Measurements from ENCODE around the gene KRTAP6-3. TPM values are rescaled to one million over a fixed set of nuclear protein-coding genes. Genes with fewer than 3 reads are reported as not detected.

KRTAP6-3 gene
- total and polyA plus RNA-seq, 7 experiments from 2014 or later, result not detected

DNA sequence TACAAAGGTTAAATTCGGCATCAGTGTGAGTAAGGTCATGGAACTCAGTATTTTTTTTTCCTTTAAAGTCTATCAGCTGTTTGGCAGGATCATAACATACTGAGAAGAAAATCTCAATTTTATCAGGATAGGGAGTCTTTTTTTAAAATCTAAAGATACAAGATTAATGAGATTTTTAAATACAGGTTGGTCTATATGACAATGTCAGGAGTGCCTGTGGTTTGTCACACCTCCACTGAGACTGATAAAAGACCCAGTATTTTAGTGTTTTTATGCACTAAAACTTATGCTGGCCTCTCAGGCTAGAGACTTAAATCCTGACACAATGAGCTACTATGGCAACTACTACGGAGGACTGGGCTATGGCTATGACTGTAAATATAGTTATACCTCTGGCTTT, 50.3 kb downstream of the KRTAP6-3 start, which contains the start of gene KRTAP20-3:
TSS of gene KRTAP20-3 (plus strand) at position 301 of the 400 bp plus-strand sequence.
- Histone ChIP-seq H3K4me3 (ENCODE audit: low read length) (no peak within 1 kb of the TSS), H3K9me3 (ENCODE audit: control insufficient read depth in 2 of 3, low read length in 3 of 3) (no peaks in the 10 kb centered on the region), H3K4me1 (ENCODE audit: control insufficient read depth in 2 of 2, insufficient read depth in 2 of 2, low read length in 2 of 2) (no peaks in the 10 kb centered on the region), H3K27ac (ENCODE audit: low read depth, low read length) (no peak within 1 kb of the TSS), H3K27me3 (ENCODE audit: control insufficient read depth in 2 of 2, insufficient read depth in 2 of 2, low read length in 2 of 2) (no peaks in the 10 kb centered on the region), H3K36me3 (ENCODE audit: control insufficient read depth in 2 of 3, insufficient read depth in 3 of 3, low read length in 3 of 3) (no peaks in the 10 kb centered on the region)
- Mint-ChIP-seq H3K27me3 (peaks cover 0 to 29% (median 7%) of the 10 kb centered on the region in 5 donors), H3K4me1 (no peaks in the 10 kb centered on the region), H3K27ac (peak within 1 kb of the TSS in 1 of 9 donors; percentile 11), H3K4me3 (no peak within 1 kb of the TSS), H3K9me3 (peaks cover 0 to 30% (median 5%) of the 10 kb centered on the region in 11 donors), H3K36me3 (no peaks in the 10 kb centered on the region)
- intact Hi-C loops (cut with micrococcal nuclease), result no loop called here
- ChIA-PET POLR2A (no interaction called here), CTCF (no interaction called here)
- DNase-seq, result no peak
- no peak for ATAC-seq

Other genes with a start within 250 kb of the KRTAP6-3 start
- not detected for gene KRTAP23-1, start 243.8 kb upstream of the KRTAP6-3 start, total RNA-seq
- not detected for gene KRTAP23-1, start 243.8 kb upstream of the KRTAP6-3 start, polyA plus RNA-seq
- gene KRTAP13-2, start 220.2 kb upstream of the KRTAP6-3 start, total RNA-seq, result not detected
- not detected for gene KRTAP13-2, start 220.2 kb upstream of the KRTAP6-3 start, polyA plus RNA-seq
- gene KRTAP13-1, start 196.4 kb upstream of the KRTAP6-3 start, total RNA-seq, result not detected
- not detected for gene KRTAP13-1, start 196.4 kb upstream of the KRTAP6-3 start, polyA plus RNA-seq
- gene KRTAP13-3, start 166.5 kb upstream of the KRTAP6-3 start, total RNA-seq, result not detected
- not detected for gene KRTAP13-3, start 166.5 kb upstream of the KRTAP6-3 start, polyA plus RNA-seq
- gene KRTAP13-4, start 162.2 kb upstream of the KRTAP6-3 start, total RNA-seq, result not detected
- not detected for gene KRTAP13-4, start 162.2 kb upstream of the KRTAP6-3 start, polyA plus RNA-seq
- gene KRTAP15-1, start 152.2 kb upstream of the KRTAP6-3 start, total RNA-seq, result not detected
- gene KRTAP15-1, start 152.2 kb upstream of the KRTAP6-3 start, polyA plus RNA-seq, result not detected
- gene KRTAP19-1, start 112.1 kb upstream of the KRTAP6-3 start, total RNA-seq, result not detected
- not detected for gene KRTAP19-1, start 112.1 kb upstream of the KRTAP6-3 start, polyA plus RNA-seq
- gene KRTAP19-2, start 105.0 kb upstream of the KRTAP6-3 start, total RNA-seq, result not detected
- gene KRTAP19-2, start 105.0 kb upstream of the KRTAP6-3 start, polyA plus RNA-seq, result not detected
- gene KRTAP19-3, start 100.4 kb upstream of the KRTAP6-3 start, total RNA-seq, result not detected
- gene KRTAP19-3, start 100.4 kb upstream of the KRTAP6-3 start, polyA plus RNA-seq, result not detected
- not detected for gene KRTAP19-4, start 95.3 kb upstream of the KRTAP6-3 start, total RNA-seq
- gene KRTAP19-4, start 95.3 kb upstream of the KRTAP6-3 start, polyA plus RNA-seq, result not detected
- gene KRTAP19-5, start 90.3 kb upstream of the KRTAP6-3 start, total RNA-seq, result not detected
- not detected for gene KRTAP19-5, start 90.3 kb upstream of the KRTAP6-3 start, polyA plus RNA-seq
- not detected for gene KRTAP19-6, start 50.6 kb upstream of the KRTAP6-3 start, total RNA-seq
- not detected for gene KRTAP19-6, start 50.6 kb upstream of the KRTAP6-3 start, polyA plus RNA-seq
- gene KRTAP19-7, start 31.1 kb upstream of the KRTAP6-3 start, total RNA-seq, result not detected
- not detected for gene KRTAP19-7, start 31.1 kb upstream of the KRTAP6-3 start, polyA plus RNA-seq
- gene KRTAP22-2, start 2.0 kb upstream of the KRTAP6-3 start, total RNA-seq, result not detected
- gene KRTAP22-2, start 2.0 kb upstream of the KRTAP6-3 start, polyA plus RNA-seq, result not detected
- not detected for gene KRTAP6-2, start 6.5 kb downstream of the KRTAP6-3 start, total RNA-seq
- gene KRTAP6-2, start 6.5 kb downstream of the KRTAP6-3 start, polyA plus RNA-seq, result not detected
- not detected for gene KRTAP22-1, start 8.6 kb downstream of the KRTAP6-3 start, total RNA-seq
- gene KRTAP22-1, start 8.6 kb downstream of the KRTAP6-3 start, polyA plus RNA-seq, result not detected
- not detected for gene KRTAP6-1, start 21.5 kb downstream of the KRTAP6-3 start, total RNA-seq
- gene KRTAP6-1, start 21.5 kb downstream of the KRTAP6-3 start, polyA plus RNA-seq, result not detected
- gene KRTAP20-1, start 24.0 kb downstream of the KRTAP6-3 start, total RNA-seq, result not detected
- gene KRTAP20-1, start 24.0 kb downstream of the KRTAP6-3 start, polyA plus RNA-seq, result not detected
- not detected for gene KRTAP20-4, start 28.2 kb downstream of the KRTAP6-3 start, total RNA-seq
- gene KRTAP20-4, start 28.2 kb downstream of the KRTAP6-3 start, polyA plus RNA-seq, result not detected
- gene KRTAP20-2, start 42.8 kb downstream of the KRTAP6-3 start, total RNA-seq, result not detected
- gene KRTAP20-2, start 42.8 kb downstream of the KRTAP6-3 start, polyA plus RNA-seq, result not detected
- not detected for gene KRTAP20-3, start 50.4 kb downstream of the KRTAP6-3 start, total RNA-seq
- gene KRTAP20-3, start 50.4 kb downstream of the KRTAP6-3 start, polyA plus RNA-seq, result not detected
- not detected for gene KRTAP21-3, start 126.3 kb downstream of the KRTAP6-3 start, total RNA-seq
- gene KRTAP21-3, start 126.3 kb downstream of the KRTAP6-3 start, polyA plus RNA-seq, result not detected
- gene KRTAP21-2, start 154.8 kb downstream of the KRTAP6-3 start, total RNA-seq, result not detected
- gene KRTAP21-2, start 154.8 kb downstream of the KRTAP6-3 start, polyA plus RNA-seq, result not detected
- not detected for gene KRTAP21-1, start 163.0 kb downstream of the KRTAP6-3 start, total RNA-seq
- gene KRTAP21-1, start 163.0 kb downstream of the KRTAP6-3 start, polyA plus RNA-seq, result not detected
- not detected for gene KRTAP8-1, start 220.8 kb downstream of the KRTAP6-3 start, total RNA-seq
- gene KRTAP8-1, start 220.8 kb downstream of the KRTAP6-3 start, polyA plus RNA-seq, result not detected
- gene KRTAP7-1, start 237.3 kb downstream of the KRTAP6-3 start, total RNA-seq, result not detected
- not detected for gene KRTAP7-1, start 237.3 kb downstream of the KRTAP6-3 start, polyA plus RNA-seq